ENCODE results near the gene ELP2. TPM values are rescaled to one million over a fixed set of nuclear protein-coding genes. Genes with fewer than 3 reads are reported as not detected.

Gene ELP2
- total RNA-seq, 1 experiment from 2014 or later: 100 TPM

DNA sequence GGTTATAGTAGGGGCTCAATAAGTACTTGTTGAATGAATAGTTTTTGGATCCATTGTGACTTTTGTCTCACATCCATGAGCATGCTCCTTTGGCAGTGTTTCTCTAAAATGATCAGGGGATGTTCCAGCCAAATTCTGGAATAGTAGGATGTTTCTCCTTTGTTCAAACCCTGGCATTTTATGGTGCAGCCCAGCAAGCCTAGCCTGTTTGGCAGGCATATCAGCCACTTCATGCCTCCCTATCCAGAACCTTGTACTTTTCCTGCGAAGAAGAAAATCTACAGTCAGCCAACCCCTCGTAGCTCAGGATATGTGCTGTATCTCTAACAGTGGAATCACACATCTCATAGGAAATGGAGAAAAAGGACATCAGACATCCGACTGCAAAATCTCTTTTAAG lies 35.3 kb upstream of the ELP2 start:
- no peaks in the 10 kb centered on the region for H3K9me3 Mint-ChIP-seq (ENCODE audit: unreplicated experiment)
- intact Hi-C loops (cut with micrococcal nuclease): loop anchor here (10.0 kb wide), 2 partner anchors 340 to 590 kb away; no protein-coding TSS in a partner anchor

DNA sequence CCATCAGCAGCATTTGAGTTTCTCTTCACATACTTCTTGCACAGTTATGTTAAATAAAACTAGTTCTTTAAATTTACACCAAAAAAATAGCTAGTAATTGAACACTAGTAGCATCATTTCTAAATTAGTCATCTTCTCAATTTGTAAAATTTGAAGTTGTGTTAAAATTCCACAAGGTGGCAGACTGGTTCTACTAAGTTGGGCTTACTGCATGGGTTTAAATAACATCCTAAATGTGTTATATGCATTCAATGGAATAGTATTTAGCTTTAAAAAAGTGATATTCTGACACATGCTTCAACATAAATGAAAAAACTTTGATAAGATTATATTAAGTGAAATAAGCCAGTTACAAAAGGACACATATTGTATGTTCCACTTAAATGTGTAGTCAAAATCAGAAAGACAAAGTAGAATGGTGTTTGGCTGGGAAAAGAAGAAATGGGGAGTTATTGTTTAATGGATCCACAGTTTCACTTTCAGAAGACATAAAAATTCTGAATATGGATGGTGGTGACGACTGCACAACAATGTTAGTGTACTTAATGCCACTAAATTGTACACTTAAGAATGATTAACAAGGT lies 33.7 kb upstream of the ELP2 start:
- Mint-ChIP-seq H3K4me1 (ENCODE audit: insufficient read depth, unreplicated experiment) (no peaks in the 10 kb centered on the region), H3K27ac (ENCODE audit: low read depth, unreplicated experiment) (no peak overlapping the region), H3K4me3 (ENCODE audit: unreplicated experiment) (no peak overlapping the region), H3K9me3 (ENCODE audit: unreplicated experiment) (no peaks in the 10 kb centered on the region), H3K36me3 (ENCODE audit: insufficient read depth, unreplicated experiment) (no peaks in the 10 kb centered on the region), H3K27me3 (ENCODE audit: insufficient read depth, unreplicated experiment) (no peaks in the 10 kb centered on the region)
- intact Hi-C loops (cut with micrococcal nuclease): loop anchor here (1.0 to 10.0 kb wide), 6 partner anchors 79 to 661 kb away; no protein-coding TSS in a partner anchor
- POLR2A ChIA-PET: interaction anchor here (0.7 to 1.1 kb wide), 3 partner anchors 16 to 188 kb away, joined by 3 read pairs; no protein-coding TSS in a partner anchor
- no TSS peak for BruUV-seq (replicated peaks)
- CTCF ChIA-PET: interaction anchor here (0.6 to 4.4 kb wide), 23 partner anchors 9 to 715 kb away, joined by 3 to 26 read pairs (median 4); no protein-coding TSS in a partner anchor
- peak; percentile 64 for DNase-seq (ENCODE audit: unreplicated experiment)
- TF ChIP-seq, protein P1, sequence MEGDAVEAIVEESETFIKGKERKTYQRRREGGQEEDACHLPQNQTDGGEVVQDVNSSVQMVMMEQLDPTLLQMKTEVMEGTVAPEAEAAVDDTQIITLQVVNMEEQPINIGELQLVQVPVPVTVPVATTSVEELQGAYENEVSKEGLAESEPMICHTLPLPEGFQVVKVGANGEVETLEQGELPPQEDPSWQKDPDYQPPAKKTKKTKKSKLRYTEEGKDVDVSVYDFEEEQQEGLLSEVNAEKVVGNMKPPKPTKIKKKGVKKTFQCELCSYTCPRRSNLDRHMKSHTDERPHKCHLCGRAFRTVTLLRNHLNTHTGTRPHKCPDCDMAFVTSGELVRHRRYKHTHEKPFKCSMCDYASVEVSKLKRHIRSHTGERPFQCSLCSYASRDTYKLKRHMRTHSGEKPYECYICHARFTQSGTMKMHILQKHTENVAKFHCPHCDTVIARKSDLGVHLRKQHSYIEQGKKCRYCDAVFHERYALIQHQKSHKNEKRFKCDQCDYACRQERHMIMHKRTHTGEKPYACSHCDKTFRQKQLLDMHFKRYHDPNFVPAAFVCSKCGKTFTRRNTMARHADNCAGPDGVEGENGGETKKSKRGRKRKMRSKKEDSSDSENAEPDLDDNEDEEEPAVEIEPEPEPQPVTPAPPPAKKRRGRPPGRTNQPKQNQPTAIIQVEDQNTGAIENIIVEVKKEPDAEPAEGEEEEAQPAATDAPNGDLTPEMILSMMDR (IDR thresholded peaks at IDR 0.05; ENCODE audit: unreplicated experiment): peak; percentile 59

More for the DNA sequence above, 35.3 kb upstream of the ELP2 start:
- no peaks in the 10 kb centered on the region for H3K27me3 Mint-ChIP-seq (ENCODE audit: insufficient read depth, unreplicated experiment)
- CTCF ChIA-PET: interaction anchor here (0.7 to 4.4 kb wide), 10 partner anchors 9 to 716 kb away, joined by 3 to 26 read pairs (median 8); no protein-coding TSS in a partner anchor
- no TSS peak for BruUV-seq (replicated peaks)
- H3K4me3 Mint-ChIP-seq (ENCODE audit: unreplicated experiment): no peak overlapping the region
- TF ChIP-seq, protein P1 (IDR thresholded peaks at IDR 0.05; ENCODE audit: unreplicated experiment): no peak
- H3K27ac Mint-ChIP-seq (ENCODE audit: low read depth, unreplicated experiment): no peak overlapping the region
- no peak for DNase-seq (ENCODE audit: unreplicated experiment)
- peaks cover 1% of the 10 kb centered on the region for H3K4me1 Mint-ChIP-seq (ENCODE audit: insufficient read depth, unreplicated experiment)
- no peaks in the 10 kb centered on the region for H3K36me3 Mint-ChIP-seq (ENCODE audit: insufficient read depth, unreplicated experiment)
- POLR2A ChIA-PET: interaction anchor here (0.7 kb wide), 2 partner anchors 16 to 216 kb away, joined by 3 read pairs; no protein-coding TSS in a partner anchor

- no peak for DNase-seq (ENCODE audit: unreplicated experiment)
- ChIA-PET CTCF (interaction anchor here (0.7 to 4.4 kb wide), 3 partner anchors 23 to 187 kb away, joined by 3 to 26 read pairs (median 3); no protein-coding TSS in a partner anchor), POLR2A (interaction anchor here (1.3 kb wide), 1 partner anchor 30 kb away, joined by 3 read pairs; no protein-coding TSS in a partner anchor)
- no peak overlapping the region for H3K27ac Mint-ChIP-seq (ENCODE audit: low read depth, unreplicated experiment)
- H3K27me3 Mint-ChIP-seq (ENCODE audit: insufficient read depth, unreplicated experiment): no peaks in the 10 kb centered on the region
- no peaks in the 10 kb centered on the region for H3K4me1 Mint-ChIP-seq (ENCODE audit: insufficient read depth, unreplicated experiment)
- no TSS peak for BruUV-seq (replicated peaks)
- peaks cover under 1% of the 10 kb centered on the region for H3K9me3 Mint-ChIP-seq (ENCODE audit: unreplicated experiment)
- TF ChIP-seq, protein P1 (IDR thresholded peaks at IDR 0.05; ENCODE audit: unreplicated experiment): no peak
- H3K36me3 Mint-ChIP-seq (ENCODE audit: insufficient read depth, unreplicated experiment): no peaks in the 10 kb centered on the region
- intact Hi-C loops (cut with micrococcal nuclease): loop anchor here (1.0 to 10.0 kb wide), 6 partner anchors 80 to 660 kb away; no protein-coding TSS in a partner anchor
- H3K4me3 Mint-ChIP-seq (ENCODE audit: unreplicated experiment): no peak overlapping the region
These were observed 32.7 kb upstream of the ELP2 start for GRCh38 chr18:36096955-36097354.

DNA sequence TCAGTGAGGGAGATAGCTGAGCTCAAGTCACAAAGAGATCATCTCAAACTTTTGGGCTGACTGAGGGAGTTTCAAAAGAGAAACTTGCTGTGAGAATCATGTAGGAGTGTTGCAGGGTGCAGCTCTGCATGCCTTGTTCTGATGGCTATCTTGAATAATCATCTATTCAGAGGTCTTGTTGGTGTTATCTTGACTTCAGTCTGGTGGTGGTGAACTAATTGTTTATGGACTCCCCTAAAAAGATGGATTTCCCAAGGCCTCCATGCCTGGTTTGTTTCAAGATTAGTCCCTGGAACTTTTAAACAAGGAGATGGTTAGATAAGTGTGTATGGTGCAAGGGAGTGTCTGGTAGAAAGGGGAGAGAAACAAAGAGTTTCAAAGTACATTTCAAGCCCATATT lies 30.4 kb upstream of the ELP2 start:
- no peaks in the 10 kb centered on the region for H3K27me3 Mint-ChIP-seq (ENCODE audit: insufficient read depth, unreplicated experiment)
- no TSS peak for BruUV-seq (replicated peaks)
- H3K9me3 Mint-ChIP-seq (ENCODE audit: unreplicated experiment): peaks cover 8% of the 10 kb centered on the region

More for the DNA sequence above, 30.4 kb upstream of the ELP2 start:
- H3K4me1 Mint-ChIP-seq (ENCODE audit: insufficient read depth, unreplicated experiment): no peaks in the 10 kb centered on the region
- H3K36me3 Mint-ChIP-seq (ENCODE audit: insufficient read depth, unreplicated experiment): no peaks in the 10 kb centered on the region
- H3K27ac Mint-ChIP-seq (ENCODE audit: low read depth, unreplicated experiment): no peak overlapping the region
- intact Hi-C loops (cut with micrococcal nuclease): loop anchor here (10.0 kb wide), 2 partner anchors 345 to 585 kb away; no protein-coding TSS in a partner anchor
- ChIA-PET CTCF (interaction anchor here (1.0 to 1.3 kb wide), 2 partner anchors 22 to 187 kb away, joined by 3 to 6 read pairs; no protein-coding TSS in a partner anchor), POLR2A (interaction anchor here (0.7 kb wide), 1 partner anchor 29 kb away, joined by 4 read pairs; no protein-coding TSS in a partner anchor)
- H3K4me3 Mint-ChIP-seq (ENCODE audit: unreplicated experiment): no peak overlapping the region
- DNase-seq (ENCODE audit: unreplicated experiment): no peak
- TF ChIP-seq, protein P1 (IDR thresholded peaks at IDR 0.05; ENCODE audit: unreplicated experiment): no peak
